B cell (primary cell): Measurements from ENCODE around the gene LPIN3. TPM values are rescaled to one million over a fixed set of nuclear protein-coding genes. Genes with fewer than 3 reads are reported as not detected.

Experiments
- ATAC-seq: fragments of 200-7000 bp; cut with Tn5 transposase; one replicate; pipeline ENCODE4 v1.10.0; 2021; ENCODE audit warnings: low read depth, mild to moderate bottlenecking, moderate number of reproducible peaks, moderate library complexity
- CTCF ChIA-PET: fragments of 350-600 bp; sonication (Branson Sonifier 250); formaldehyde crosslinking; loops from one replicate; lab custom pipeline; 2021; ENCODE audit warnings: antibody characterized with exemption, inconsistent platforms; lab: Charles Lee
- POLR2A ChIA-PET: fragments of 350-600 bp; sonication (Branson Sonifier 250); formaldehyde crosslinking; loops from one replicate; lab custom pipeline; 2021; ENCODE audit warnings: antibody characterized with exemption; lab: Charles Lee
- DNase-seq: peaks from one replicate; pipeline ENCODE4 v3.0.0; 2013
- H2AFZ ChIP-seq: 2 replicates; pipeline ENCODE4 v1.6.1; 2012; ENCODE audit warnings: mild to moderate bottlenecking, low read depth, low read length; ENCODE audit not compliant: insufficient read depth, poor library complexity, severe bottlenecking
- H3K27ac ChIP-seq, 2 donors: 1 replicate in 1 of 2; 2 replicates in 1 of 2; pipeline ENCODE4 v1.5.1; 2012 to 2013; ENCODE audit warnings: low read length in 2 of 2, mild to moderate bottlenecking in 2 of 2, moderate library complexity in 1 of 2
- H3K27me3 ChIP-seq, 4 experiments: fragments of 200-600 bp in 1 of 4; sonication (generic) in 1 of 4; replicated peaks in 1 of 4; 1 replicate in 2 of 4; 2 replicates in 2 of 4; pipeline versions ENCODE4 v1.6.1 to v1.7.0; 2013 to 2016; ENCODE audit warnings: low read length in 3 of 4, mild to moderate bottlenecking in 2 of 4, mixed read lengths in 1 of 4, moderate library complexity in 1 of 4; ENCODE audit not compliant: insufficient read depth in 4 of 4, control insufficient read depth in 3 of 4; ENCODE audit errors: control extremely low read depth in 1 of 4
- H3K36me3 ChIP-seq, 2 experiments: replicated peaks in 1 of 2; 1 replicate in 1 of 2; 2 replicates in 1 of 2; pipeline versions ENCODE4 v1.6.1 to v1.7.1; 2013; ENCODE audit warnings: low read length in 1 of 2; ENCODE audit not compliant: insufficient read depth in 2 of 2, control insufficient read depth in 1 of 2; ENCODE audit errors: control extremely low read depth in 1 of 2, extremely low read depth in 1 of 2
- H3K4me1 ChIP-seq, 2 donors: fragments of 200-600 bp in 1 of 2; sonication (generic) in 1 of 2; 1 replicate in 1 of 2; 2 replicates in 1 of 2; pipeline versions ENCODE4 v1.5.1 to v1.6.1; 2013 to 2017; ENCODE audit warnings: low read length in 2 of 2; ENCODE audit not compliant: control insufficient read depth in 2 of 2, insufficient read depth in 2 of 2
- H3K4me2 ChIP-seq: replicated peaks from 2 replicates; pipeline ENCODE3; 2012; ENCODE audit warnings: mild to moderate bottlenecking, low read depth, low read length; ENCODE audit not compliant: poor library complexity, severe bottlenecking
- H3K4me3 ChIP-seq, 5 experiments: fragments of 200-600 bp in 1 of 5; sonication (generic) in 1 of 5; 1 replicate in 3 of 5; 2 replicates in 2 of 5; pipeline versions ENCODE4 v1.5.1 to v1.7.0; 2011 to 2016; ENCODE audit warnings: low read length in 4 of 5, mild to moderate bottlenecking in 4 of 5, low read depth in 2 of 5, control low read depth in 1 of 5, moderate library complexity in 1 of 5; ENCODE audit not compliant: insufficient read depth in 1 of 5; ENCODE audit errors: control extremely low read depth in 1 of 5, extremely low read depth in 1 of 5
- H3K79me2 ChIP-seq: fragments of 200-600 bp; sonication (generic); one replicate; pipeline ENCODE4 v1.6.0; 2016; ENCODE audit warnings: low read length; ENCODE audit not compliant: control insufficient read depth, insufficient read depth
- H3K9ac ChIP-seq: fragments of 200-600 bp; sonication (generic); 2 replicates; pipeline ENCODE4 v1.6.1; 2017; ENCODE audit warnings: mild to moderate bottlenecking, low read length, moderate library complexity
- H3K9me3 ChIP-seq, 3 donors: one replicate each; pipeline versions ENCODE4 v1.6.1 to v1.7.1; 2013; ENCODE audit warnings: low read length in 2 of 3; ENCODE audit not compliant: control insufficient read depth in 2 of 3, insufficient read depth in 1 of 3; ENCODE audit errors: control extremely low read depth in 1 of 3
- H4K20me1 ChIP-seq: 2 replicates; pipeline ENCODE4 v1.6.0; 2012; ENCODE audit warnings: mild to moderate bottlenecking, low read length; ENCODE audit not compliant: insufficient read depth, control insufficient read depth, poor library complexity, severe bottlenecking
- H3K27ac Mint-ChIP-seq: one replicate; pipeline ENCODE4 v1.8.0; 2021; ENCODE audit warnings: mixed read lengths
- H3K27me3 Mint-ChIP-seq: one replicate; pipeline ENCODE4 v1.8.0; 2021; ENCODE audit warnings: mixed read lengths
- H3K4me1 Mint-ChIP-seq: one replicate; pipeline ENCODE4 v1.8.0; 2021; ENCODE audit warnings: mixed read lengths
- H3K4me3 Mint-ChIP-seq: one replicate; pipeline ENCODE4 v1.8.0; 2021; ENCODE audit warnings: mixed read lengths
- H3K9me3 Mint-ChIP-seq: one replicate; pipeline ENCODE4 v1.8.0; 2022; ENCODE audit warnings: mixed read lengths; ENCODE audit not compliant: insufficient read depth
- CTCF ChIP-seq: fragments of 200-600 bp; IDR thresholded peaks from one replicate; pipeline ENCODE4 v1.8.0; 2022; ENCODE audit warnings: antibody characterized with exemption, mild to moderate bottlenecking
- EZH2 ChIP-seq: IDR thresholded peaks from 2 replicates; pipeline ENCODE4 v1.6.1; 2012; ENCODE audit warnings: borderline replicate concordance, low read depth, mild to moderate bottlenecking, moderate library complexity, low read length; ENCODE audit not compliant: insufficient read depth, poor library complexity, severe bottlenecking
- WGBS: methylation state at CpG from one replicate; pipeline ENCODE4 v1.1.5; 2013; ENCODE audit warnings: missing lambda C conversion rate; ENCODE audit not compliant: insufficient coverage; 5-methylcytosine and 5-hydroxymethylcytosine counted together
- intact Hi-C: fragments of 100-400 bp; cut with micrococcal nuclease; formaldehyde crosslinking; loops from one replicate; pipeline ENCODE4 v1.10.0; 2022
- polyA plus RNA-seq: library from polyadenylated mRNA; depleted of rRNA; stranded (reverse); fragments of >200 nt; gene quantifications from 2 replicates; pipeline ENCODE4 v1.2.3, GENCODE V29; 2012
- total RNA-seq, 2 donors: library from RNA; stranded (reverse); fragments of 120-200 nt in 1 of 2; gene quantifications; 1 replicate in 1 of 2; 2 replicates in 1 of 2; pipeline versions ENCODE4 v1.2.3 to v1.2.4, GENCODE V29; 2013 to 2022

LPIN3 gene
- total and polyA plus RNA-seq, 2 donors (not counting 1 experiment from before 2014, with no cell fraction given) = 0.84 to 1.2 TPM

- no peak overlapping the region for H3K27ac Mint-ChIP-seq
- Histone ChIP-seq H3K4me2 (no peak overlapping the region), H2AFZ (no peak overlapping the region), H3K36me3 (no peaks in the 10 kb centered on the region), H3K9ac (no peak overlapping the region), H3K27me3 (no peaks in the 10 kb centered on the region), H3K79me2 (no peaks in the 10 kb centered on the region), H3K27ac (no peak overlapping the region), H3K4me1 (no peaks in the 10 kb centered on the region), H4K20me1 (no peaks in the 10 kb centered on the region), H3K9me3 (no peaks in the 10 kb centered on the region), H3K4me3 (no peak overlapping the region)
- ATAC-seq (no peak), DNase-seq (no peak)
- no peak overlapping the region for H3K4me3 Mint-ChIP-seq
- intact Hi-C loops = no loop called here
- H3K9me3 Mint-ChIP-seq = no peaks in the 10 kb centered on the region
- 84% methylated on average over 7 of the region's 7 CpGs for WGBS
- no peaks in the 10 kb centered on the region for H3K4me1 Mint-ChIP-seq
- peaks cover 8% of the 10 kb centered on the region for H3K27me3 Mint-ChIP-seq
- TF ChIP-seq EZH2 (no peak), CTCF (no peak)
- CTCF ChIA-PET = no interaction called here
- POLR2A ChIA-PET = no interaction called here
These were observed 9.3 kb downstream of the LPIN3 start for GRCh38 chr20:41349943-41350342.

GRCh38 chr20:41350408-41350962 is 9.9 kb downstream of the LPIN3 start:
- POLR2A ChIA-PET = interaction anchor here (0.5 kb wide), 1 partner anchor 314 kb away, joined by 3 read pairs; no protein-coding TSS in a partner anchor
- no peaks in the 10 kb centered on the region for H3K27me3 ChIP-seq
- no peaks in the 10 kb centered on the region for H4K20me1 ChIP-seq
- no peak overlapping the region for H3K4me3 ChIP-seq
- CTCF ChIA-PET = interaction anchor here (0.7 kb wide), 2 partner anchors 177 to 829 kb away, joined by 3 read pairs; no protein-coding TSS in a partner anchor
- DNase-seq (no peak), ATAC-seq (no peak)
- Mint-ChIP-seq H3K27ac (no peak overlapping the region), H3K27me3 (peaks cover 8% of the 10 kb centered on the region), H3K9me3 (no peaks in the 10 kb centered on the region), H3K4me3 (no peak overlapping the region), H3K4me1 (no peaks in the 10 kb centered on the region)
- no peak overlapping the region for H3K4me2 ChIP-seq
- no peak overlapping the region for H2AFZ ChIP-seq
- no peaks in the 10 kb centered on the region for H3K4me1 ChIP-seq
- no peak for TF ChIP-seq CTCF
- TF ChIP-seq EZH2 = no peak
- no peaks in the 10 kb centered on the region for H3K36me3 ChIP-seq
- H3K9ac ChIP-seq = no peak overlapping the region
- no peaks in the 10 kb centered on the region for H3K9me3 ChIP-seq
- WGBS = 87% methylated on average over 7 of the region's 7 CpGs
- no peak overlapping the region for H3K27ac ChIP-seq
- H3K79me2 ChIP-seq = no peaks in the 10 kb centered on the region
- intact Hi-C loops = no loop called here
